Keratinocyte (primary cell): Measurements from ENCODE around the gene ACSM2B. TPM values are rescaled to one million over a fixed set of nuclear protein-coding genes. Genes with fewer than 3 reads are reported as not detected.
"Not testable (repeated sequence)": the region's sequence is repeated elsewhere in the genome, so short reads cannot be mapped to it uniquely, and the experiment has no call there.

ENCODE experiments used
- DNase-seq: peaks from one replicate; pipeline ENCODE4 v3.0.0-alpha.2; 2011; ENCODE audit warnings: low read depth, missing footprints, low spot score
- FAIRE-seq: peaks from 2 replicates; lab custom pipeline; 2011; peaks lifted over from hg19 to GRCh38; lab: Jason Lieb, UNC
- H2AFZ ChIP-seq: 2 replicates; pipeline ENCODE4 v1.6.0; 2012; ENCODE audit warnings: low read length, control low read depth, inconsistent platforms; ENCODE audit not compliant: control insufficient read depth
- H3K27ac ChIP-seq: 2 replicates; pipeline ENCODE4 v1.5.1; 2011; ENCODE audit warnings: low read length; ENCODE audit not compliant: control insufficient read depth, insufficient read depth
- H3K27me3 ChIP-seq: 3 replicates; pipeline ENCODE4 v1.6.0; 2011; ENCODE audit warnings: low read length; ENCODE audit not compliant: control insufficient read depth, insufficient read depth; ENCODE audit errors: extremely low read depth
- H3K36me3 ChIP-seq, 2 experiments: 2 replicates in 1 of 2; 3 replicates in 1 of 2; pipeline ENCODE4 v1.5.1; 2011; ENCODE audit warnings: low read length in 2 of 2, mild to moderate bottlenecking in 1 of 2; ENCODE audit not compliant: control insufficient read depth in 2 of 2, insufficient read depth in 2 of 2; ENCODE audit errors: extremely low read depth in 1 of 2
- H3K4me1 ChIP-seq: 3 replicates; pipeline ENCODE4 v1.5.1; 2011; ENCODE audit warnings: low read length; ENCODE audit not compliant: control insufficient read depth, insufficient read depth; ENCODE audit errors: extremely low read depth
- H3K4me2 ChIP-seq: 3 replicates; pipeline ENCODE4 v1.6.0; 2011; ENCODE audit warnings: low read depth, low read length; ENCODE audit not compliant: control insufficient read depth, insufficient read depth; ENCODE audit errors: extremely low read depth
- H3K4me3 ChIP-seq, 3 experiments: fragments of 200-600 bp in 1 of 3; sonication (generic) in 1 of 3; 2 replicates in 2 of 3; 3 replicates in 1 of 3; pipeline ENCODE4 v1.5.1; 2011 to 2016; ENCODE audit warnings: low read length in 3 of 3, mild to moderate bottlenecking in 3 of 3, control low read depth in 2 of 3, inconsistent platforms in 1 of 3, low read depth in 1 of 3, mixed read lengths in 1 of 3, mixed run types in 1 of 3, moderate library complexity in 1 of 3; ENCODE audit not compliant: control insufficient read depth in 2 of 3, insufficient read depth in 2 of 3; ENCODE audit errors: extremely low read depth in 1 of 3
- H3K79me2 ChIP-seq: 2 replicates; pipeline ENCODE4 v1.6.0; 2012; ENCODE audit warnings: low read length; ENCODE audit not compliant: control insufficient read depth, insufficient read depth
- H3K9ac ChIP-seq: 3 replicates; pipeline ENCODE4 v1.6.0; 2011; ENCODE audit warnings: low read length; ENCODE audit not compliant: control insufficient read depth, insufficient read depth; ENCODE audit errors: extremely low read depth
- H3K9me1 ChIP-seq: 3 replicates; pipeline ENCODE4 v1.6.0; 2011; ENCODE audit warnings: low read length; ENCODE audit not compliant: control insufficient read depth, insufficient read depth; ENCODE audit errors: extremely low read depth
- H3K9me3 ChIP-seq: 2 replicates; pipeline ENCODE4 v1.5.1; 2012; ENCODE audit warnings: low read depth, low read length; ENCODE audit not compliant: control insufficient read depth
- H4K20me1 ChIP-seq: 3 replicates; pipeline ENCODE4 v1.6.0; 2011; ENCODE audit warnings: low read length; ENCODE audit not compliant: control insufficient read depth, insufficient read depth; ENCODE audit errors: extremely low read depth
- CTCF ChIP-seq, 3 experiments: IDR thresholded peaks in 1 of 3; conservative IDR thresholded peaks in 1 of 3; optimal IDR thresholded peaks in 1 of 3; 2 replicates in 2 of 3; 3 replicates in 1 of 3; pipeline versions ENCODE3 to v1.5.1; 2011; ENCODE audit warnings: low read length in 3 of 3, mild to moderate bottlenecking in 3 of 3, moderate library complexity in 2 of 3, control low read depth in 1 of 3, inconsistent platforms in 1 of 3; ENCODE audit not compliant: insufficient read depth in 2 of 3; ENCODE audit errors: extremely low read depth in 1 of 3
- EZH2 ChIP-seq: IDR thresholded peaks from one replicate; pipeline ENCODE4 v1.6.1; 2012; ENCODE audit warnings: inconsistent platforms, mild to moderate bottlenecking, low read length, moderate library complexity
- dilution Hi-C: fragments of 300-500 bp; cut with MboI; formaldehyde crosslinking; loops from one replicate; pipeline ENCODE4 v1.7.0; 2020; ENCODE audit warnings: low sequenced_read_pairs; ENCODE audit not compliant: extremely low pct_ligation_motif_present
- polyA plus RNA-seq, 5 experiments: library from polyadenylated mRNA; depleted of rRNA in 3 of 5; stranded (reverse) in 3 of 5; stranded (forward) in 1 of 5; unstranded in 1 of 5; fragments of >200 nt; gene quantifications; 1 replicate in 1 of 5; 2 replicates in 3 of 5; 3 replicates in 1 of 5; pipeline versions ENCODE4 v1.2.1 to v1.2.3, GENCODE V29; 2011 to 2012; ENCODE audit warnings: missing spikeins in 2 of 5, low read depth in 1 of 5, low replicate concordance in 1 of 5

Gene ACSM2B
- polyA plus RNA-seq, 1 donor (not counting 4 experiments of a cell fraction or from before 2014, with no cell fraction given), result not detected

DNA sequence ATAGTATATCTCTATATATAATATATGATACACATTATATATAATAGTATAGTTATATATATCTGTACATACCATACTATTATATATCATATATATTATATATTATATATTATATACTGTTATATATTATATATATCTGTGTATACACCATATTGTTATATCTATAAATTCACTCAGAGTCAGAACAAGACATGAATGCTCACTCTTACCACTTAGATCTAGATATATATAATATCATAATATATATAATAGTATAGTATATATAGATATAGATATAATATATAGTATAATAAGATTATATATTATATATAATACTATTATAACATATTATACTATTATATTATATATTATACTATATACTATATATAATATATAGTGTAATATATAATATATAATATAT, 9.3 kb downstream of the ACSM2B start:
- DNase-seq (no peak), FAIRE-seq (no peak)
- dilution Hi-C loops, result no loop called here
- no peaks in the 10 kb centered on the region for H3K4me1 ChIP-seq
- H3K4me2 ChIP-seq, result no peak overlapping the region
- no peaks in the 10 kb centered on the region for H3K9me1 ChIP-seq
- H4K20me1 ChIP-seq, result no peaks in the 10 kb centered on the region
- H2AFZ ChIP-seq, result no peak overlapping the region
- H3K79me2 ChIP-seq, result no peaks in the 10 kb centered on the region
- H3K9me3 ChIP-seq, result no peaks in the 10 kb centered on the region
- no peak overlapping the region for H3K4me3 ChIP-seq
- H3K9ac ChIP-seq, result no peak overlapping the region
- no peak overlapping the region for H3K27ac ChIP-seq
- TF ChIP-seq CTCF (optimal IDR thresholded peaks at IDR 0.05 in 1 of 3, IDR thresholded peaks at IDR 0.05 in 1 of 3, conservative IDR thresholded peaks at IDR 0.05 in 1 of 3; ENCODE audit: extremely low read depth in 1 of 3, insufficient read depth in 2 of 3, low read length in 3 of 3), result no peak
- no peak for TF ChIP-seq EZH2
- H3K36me3 ChIP-seq, result no peaks in the 10 kb centered on the region
- H3K27me3 ChIP-seq, result no peaks in the 10 kb centered on the region

GRCh38 chr16:20565334-20565733, 10.8 kb downstream of the ACSM2B start:
- H2AFZ ChIP-seq, H3K9me3 ChIP-seq, FAIRE-seq, H3K27ac ChIP-seq, H3K4me3 ChIP-seq, H3K4me2 ChIP-seq, H3K4me1 ChIP-seq, dilution Hi-C loops, H3K36me3 ChIP-seq, H4K20me1 ChIP-seq, H3K9me1 ChIP-seq, H3K9ac ChIP-seq, H3K27me3 ChIP-seq, H3K79me2 ChIP-seq, DNase-seq: not testable (repeated sequence)

DNA sequence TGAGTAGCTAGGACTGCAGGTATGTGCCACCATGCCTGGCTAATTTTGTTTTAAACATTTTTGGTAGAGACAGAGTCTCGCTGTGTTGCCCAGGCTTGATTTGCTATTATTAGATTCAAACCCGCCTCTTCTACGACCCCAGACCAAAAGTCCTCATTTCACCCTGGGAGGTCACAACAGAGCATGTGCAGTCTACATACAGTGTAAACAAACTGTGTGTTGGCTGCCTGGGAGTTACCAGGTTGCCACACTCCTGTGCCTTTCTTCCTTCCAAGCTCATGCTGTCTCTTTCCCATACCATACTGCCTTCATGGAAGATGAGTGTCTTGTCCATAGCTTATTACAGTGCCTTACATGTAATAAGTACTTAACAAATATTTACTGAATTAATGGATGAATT, 11.9 kb downstream of the ACSM2B start:
- H3K4me1 ChIP-seq, H3K9me3 ChIP-seq, dilution Hi-C loops, H3K27me3 ChIP-seq, H3K4me2 ChIP-seq, H4K20me1 ChIP-seq, H3K9ac ChIP-seq, H3K36me3 ChIP-seq, H3K79me2 ChIP-seq, FAIRE-seq, DNase-seq, H3K27ac ChIP-seq, H3K9me1 ChIP-seq, H2AFZ ChIP-seq, H3K4me3 ChIP-seq: not testable (repeated sequence)

- H3K4me2 ChIP-seq, H3K4me1 ChIP-seq, H3K9me1 ChIP-seq, H3K9me3 ChIP-seq, DNase-seq, H3K27me3 ChIP-seq, H3K27ac ChIP-seq, FAIRE-seq, H3K9ac ChIP-seq, H3K79me2 ChIP-seq, H2AFZ ChIP-seq, H4K20me1 ChIP-seq, dilution Hi-C loops, H3K36me3 ChIP-seq, H3K4me3 ChIP-seq: not testable (repeated sequence)
Observed at GRCh38 chr16:20555628-20556027, 20.5 kb downstream of the ACSM2B start.
